Uterus (tissue), 2 donors: ENCODE measurements around the gene CASKIN1.

ENCODE experiments used
- POLR2A ChIP-seq, 2 donors: fragments of 450-650 bp; IDR thresholded peaks; one replicate each; pipeline ENCODE4 v1.6.1; 2016; ENCODE audit warnings: antibody characterized with exemption in 2 of 2, mild to moderate bottlenecking in 1 of 2, moderate library complexity in 1 of 2
- TF ChIP-seq, protein P1 (sequence below), 4 experiments: fragments of 200-600 bp in 2 of 4; fragments of 450-650 bp in 2 of 4; sonication (generic) in 2 of 4; IDR thresholded peaks; one replicate each; pipeline ENCODE4 v1.5.1; 2016 to 2019; ENCODE audit warnings: antibody characterized with exemption in 4 of 4, mild to moderate bottlenecking in 2 of 4, moderate library complexity in 1 of 4

DNA sequence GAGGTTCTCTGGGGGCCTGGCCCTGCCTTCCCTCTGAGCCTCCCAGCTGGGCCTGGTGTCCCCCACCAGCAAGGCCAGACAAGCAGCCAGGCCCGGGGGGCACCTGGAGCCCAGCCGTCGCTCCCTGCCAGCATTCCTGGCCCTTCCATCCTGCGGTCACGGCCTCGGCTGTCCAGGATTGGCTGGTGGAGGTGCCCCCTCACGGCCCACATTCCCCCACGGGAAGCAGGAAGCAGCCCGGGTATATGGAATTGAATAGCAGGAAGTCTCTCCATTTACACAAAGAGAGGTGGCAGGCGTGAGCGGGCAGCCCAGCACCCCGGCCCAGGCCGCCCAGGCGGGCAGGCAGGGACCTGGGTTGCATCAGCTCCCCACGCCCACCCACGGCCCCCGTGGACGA is 26.3 kb downstream of the CASKIN1 start:
- peak; percentile 27 to 41 for TF ChIP-seq POLR2A (IDR thresholded peaks at IDR 0.05)
- TF ChIP-seq, protein P1, sequence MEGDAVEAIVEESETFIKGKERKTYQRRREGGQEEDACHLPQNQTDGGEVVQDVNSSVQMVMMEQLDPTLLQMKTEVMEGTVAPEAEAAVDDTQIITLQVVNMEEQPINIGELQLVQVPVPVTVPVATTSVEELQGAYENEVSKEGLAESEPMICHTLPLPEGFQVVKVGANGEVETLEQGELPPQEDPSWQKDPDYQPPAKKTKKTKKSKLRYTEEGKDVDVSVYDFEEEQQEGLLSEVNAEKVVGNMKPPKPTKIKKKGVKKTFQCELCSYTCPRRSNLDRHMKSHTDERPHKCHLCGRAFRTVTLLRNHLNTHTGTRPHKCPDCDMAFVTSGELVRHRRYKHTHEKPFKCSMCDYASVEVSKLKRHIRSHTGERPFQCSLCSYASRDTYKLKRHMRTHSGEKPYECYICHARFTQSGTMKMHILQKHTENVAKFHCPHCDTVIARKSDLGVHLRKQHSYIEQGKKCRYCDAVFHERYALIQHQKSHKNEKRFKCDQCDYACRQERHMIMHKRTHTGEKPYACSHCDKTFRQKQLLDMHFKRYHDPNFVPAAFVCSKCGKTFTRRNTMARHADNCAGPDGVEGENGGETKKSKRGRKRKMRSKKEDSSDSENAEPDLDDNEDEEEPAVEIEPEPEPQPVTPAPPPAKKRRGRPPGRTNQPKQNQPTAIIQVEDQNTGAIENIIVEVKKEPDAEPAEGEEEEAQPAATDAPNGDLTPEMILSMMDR (IDR thresholded peaks at IDR 0.05) = peak in 1 of 4 experiments; percentile 11
